ENCODE data around the gene CMIP.

The CMIP gene

GRCh38 chr16:81703177-81704155 lies 258.9 kb downstream of the CMIP start:
- H3K9me3 Mint-ChIP-seq: no peaks in the 10 kb centered on the region
- H3K36me3 Mint-ChIP-seq (ENCODE audit: low read depth): peaks cover 70% of the 10 kb centered on the region
- no peaks in the 10 kb centered on the region for H3K27me3 Mint-ChIP-seq
- H3K4me3 Mint-ChIP-seq: no peak overlapping the region
- no peak for DNase-seq
- H3K27ac Mint-ChIP-seq: peak overlapping the region; percentile 74
- H3K4me1 Mint-ChIP-seq (ENCODE audit: low read depth): peaks cover 2% of the 10 kb centered on the region

GRCh38 chr16:81705261-81705660 lies 260.7 kb downstream of the CMIP start:
- H3K4me3 Mint-ChIP-seq: no peak overlapping the region
- peaks cover 72% of the 10 kb centered on the region for H3K36me3 Mint-ChIP-seq (ENCODE audit: low read depth)
- peak overlapping the region; percentile 40 for H3K27ac Mint-ChIP-seq
- no peaks in the 10 kb centered on the region for H3K9me3 Mint-ChIP-seq
- H3K27me3 Mint-ChIP-seq: no peaks in the 10 kb centered on the region
- H3K4me1 Mint-ChIP-seq (ENCODE audit: low read depth): peaks cover 2% of the 10 kb centered on the region
- DNase-seq: no peak

- peaks cover 4% of the 10 kb centered on the region for H3K4me1 Mint-ChIP-seq (ENCODE audit: low read depth)
- no peaks in the 10 kb centered on the region for H3K27me3 Mint-ChIP-seq
- peak overlapping the region; percentile 32 for H3K27ac Mint-ChIP-seq
- DNase-seq: no peak
- no peaks in the 10 kb centered on the region for H3K9me3 Mint-ChIP-seq
- no peak overlapping the region for H3K4me3 Mint-ChIP-seq
- peaks cover 60% of the 10 kb centered on the region for H3K36me3 Mint-ChIP-seq (ENCODE audit: low read depth)
Observed at GRCh38 chr16:81706327-81707295, 262.0 kb downstream of the CMIP start.

- peaks cover 5% of the 10 kb centered on the region for H3K4me1 Mint-ChIP-seq (ENCODE audit: low read depth)
- DNase-seq: no peak
- no peak overlapping the region for H3K4me3 Mint-ChIP-seq
- no peaks in the 10 kb centered on the region for H3K27me3 Mint-ChIP-seq
- no peaks in the 10 kb centered on the region for H3K9me3 Mint-ChIP-seq
- no peak overlapping the region for H3K27ac Mint-ChIP-seq
- H3K36me3 Mint-ChIP-seq (ENCODE audit: low read depth): peaks cover 58% of the 10 kb centered on the region
Observed at GRCh38 chr16:81707411-81708265, 263.0 kb downstream of the CMIP start.

GRCh38 chr16:81708266-81709015 lies 263.8 kb downstream of the CMIP start:
- Mint-ChIP-seq H3K4me3 (no peak overlapping the region), H3K27ac (peak overlapping the region; percentile 31), H3K4me1 (ENCODE audit: low read depth) (peaks cover 3% of the 10 kb centered on the region), H3K9me3 (no peaks in the 10 kb centered on the region), H3K27me3 (no peaks in the 10 kb centered on the region), H3K36me3 (ENCODE audit: low read depth) (peaks cover 50% of the 10 kb centered on the region)
- no peak for DNase-seq

GRCh38 chr16:81709016-81709900 lies 264.6 kb downstream of the CMIP start:
- H3K4me3 Mint-ChIP-seq: no peak overlapping the region
- peaks cover 8% of the 10 kb centered on the region for H3K4me1 Mint-ChIP-seq (ENCODE audit: low read depth)
- peak overlapping the region; percentile 31 for H3K27ac Mint-ChIP-seq
- DNase-seq: no peak
- H3K27me3 Mint-ChIP-seq: no peaks in the 10 kb centered on the region
- H3K36me3 Mint-ChIP-seq (ENCODE audit: low read depth): peaks cover 50% of the 10 kb centered on the region
- no peaks in the 10 kb centered on the region for H3K9me3 Mint-ChIP-seq

- H3K27me3 Mint-ChIP-seq: no peaks in the 10 kb centered on the region
- no peak for DNase-seq
- H3K36me3 Mint-ChIP-seq (ENCODE audit: low read depth): peaks cover 46% of the 10 kb centered on the region
- H3K4me3 Mint-ChIP-seq: no peak overlapping the region
- peaks cover 15% of the 10 kb centered on the region for H3K4me1 Mint-ChIP-seq (ENCODE audit: low read depth)
- no peaks in the 10 kb centered on the region for H3K9me3 Mint-ChIP-seq
- H3K27ac Mint-ChIP-seq: no peak overlapping the region
Observed at GRCh38 chr16:81710044-81710443, 265.4 kb downstream of the CMIP start.

- Mint-ChIP-seq H3K27me3 (no peaks in the 10 kb centered on the region), H3K27ac (no peak overlapping the region), H3K4me1 (ENCODE audit: low read depth) (peaks cover 21% of the 10 kb centered on the region), H3K9me3 (no peaks in the 10 kb centered on the region), H3K4me3 (no peak overlapping the region), H3K36me3 (ENCODE audit: low read depth) (peaks cover 41% of the 10 kb centered on the region)
- no peak for DNase-seq
Observed at GRCh38 chr16:81710596-81710995, 266.0 kb downstream of the CMIP start.

GRCh38 chr16:81711657-81712319 lies 267.2 kb downstream of the CMIP start:
- Mint-ChIP-seq H3K4me3 (no peak overlapping the region), H3K27me3 (no peaks in the 10 kb centered on the region), H3K4me1 (ENCODE audit: low read depth) (peaks cover 32% of the 10 kb centered on the region), H3K9me3 (no peaks in the 10 kb centered on the region), H3K27ac (peak overlapping the region; percentile 35), H3K36me3 (ENCODE audit: low read depth) (peaks cover 29% of the 10 kb centered on the region)
- DNase-seq: no peak

- H3K27ac Mint-ChIP-seq: no peak overlapping the region
- no peaks in the 10 kb centered on the region for H3K27me3 Mint-ChIP-seq
- H3K36me3 Mint-ChIP-seq (ENCODE audit: low read depth): peaks cover 20% of the 10 kb centered on the region
- peaks cover 38% of the 10 kb centered on the region for H3K4me1 Mint-ChIP-seq (ENCODE audit: low read depth)
- no peak overlapping the region for H3K4me3 Mint-ChIP-seq
- no peaks in the 10 kb centered on the region for H3K9me3 Mint-ChIP-seq
- no peak for DNase-seq
Observed at GRCh38 chr16:81712681-81713080, 268.1 kb downstream of the CMIP start.

- H3K4me3 Mint-ChIP-seq: no peak overlapping the region
- H3K4me1 Mint-ChIP-seq (ENCODE audit: low read depth): peaks cover 44% of the 10 kb centered on the region
- no peak overlapping the region for H3K27ac Mint-ChIP-seq
- no peak for DNase-seq
- no peaks in the 10 kb centered on the region for H3K9me3 Mint-ChIP-seq
- no peaks in the 10 kb centered on the region for H3K27me3 Mint-ChIP-seq
- H3K36me3 Mint-ChIP-seq (ENCODE audit: low read depth): peaks cover 14% of the 10 kb centered on the region
Observed at GRCh38 chr16:81713295-81713772, 268.7 kb downstream of the CMIP start.

- no peak overlapping the region for H3K27ac Mint-ChIP-seq
- DNase-seq: no peak
- no peak overlapping the region for H3K4me3 Mint-ChIP-seq
- peaks cover 10% of the 10 kb centered on the region for H3K36me3 Mint-ChIP-seq (ENCODE audit: low read depth)
- no peaks in the 10 kb centered on the region for H3K9me3 Mint-ChIP-seq
- peaks cover 49% of the 10 kb centered on the region for H3K4me1 Mint-ChIP-seq (ENCODE audit: low read depth)
- H3K27me3 Mint-ChIP-seq: no peaks in the 10 kb centered on the region
Observed at GRCh38 chr16:81713796-81714195, 269.2 kb downstream of the CMIP start.
